ENCODE results near the gene AOPEP.

The AOPEP gene

DNA sequence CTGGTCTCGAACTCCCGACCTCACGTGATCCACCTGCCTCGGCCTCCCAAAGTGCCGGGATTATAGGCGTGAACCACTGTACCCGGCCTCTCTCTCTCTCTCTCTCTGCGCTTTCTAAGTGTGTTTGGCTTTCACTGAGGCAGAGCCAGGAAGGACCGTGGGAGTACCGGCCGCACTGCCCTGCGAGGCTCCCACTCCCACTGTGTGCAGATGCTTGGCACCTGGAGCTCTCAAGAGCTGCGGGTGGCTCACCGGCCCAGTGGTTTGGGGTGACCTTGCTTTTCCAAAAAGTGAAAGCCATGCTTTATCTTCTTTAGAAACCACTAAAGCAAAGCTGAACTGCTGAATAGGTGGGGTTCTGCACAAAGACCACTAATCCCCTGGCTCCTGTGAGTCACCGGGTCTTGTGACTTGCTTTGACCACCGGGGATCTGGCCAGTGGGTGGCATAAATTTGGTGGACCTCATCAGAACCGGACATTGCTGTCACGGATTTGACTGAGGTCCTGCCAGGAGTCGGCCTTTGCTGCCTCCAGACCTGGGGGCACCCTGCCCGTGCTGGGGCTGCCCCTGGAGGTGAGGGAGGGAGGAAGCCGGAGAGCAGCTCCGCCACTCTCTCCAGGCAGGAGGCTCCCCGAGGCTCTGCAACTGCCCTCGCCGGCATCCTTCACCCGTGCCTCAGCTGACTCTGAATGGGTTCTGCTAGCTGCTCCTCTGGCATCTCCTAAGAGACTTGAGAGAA lies 362.1 kb downstream of the AOPEP start (continued):
- TF ChIP-seq MEIS1 (CRISPR knock-in tag; IDR thresholded peaks at IDR 0.05; ENCODE audit: borderline replicate concordance), result no peak

DNA sequence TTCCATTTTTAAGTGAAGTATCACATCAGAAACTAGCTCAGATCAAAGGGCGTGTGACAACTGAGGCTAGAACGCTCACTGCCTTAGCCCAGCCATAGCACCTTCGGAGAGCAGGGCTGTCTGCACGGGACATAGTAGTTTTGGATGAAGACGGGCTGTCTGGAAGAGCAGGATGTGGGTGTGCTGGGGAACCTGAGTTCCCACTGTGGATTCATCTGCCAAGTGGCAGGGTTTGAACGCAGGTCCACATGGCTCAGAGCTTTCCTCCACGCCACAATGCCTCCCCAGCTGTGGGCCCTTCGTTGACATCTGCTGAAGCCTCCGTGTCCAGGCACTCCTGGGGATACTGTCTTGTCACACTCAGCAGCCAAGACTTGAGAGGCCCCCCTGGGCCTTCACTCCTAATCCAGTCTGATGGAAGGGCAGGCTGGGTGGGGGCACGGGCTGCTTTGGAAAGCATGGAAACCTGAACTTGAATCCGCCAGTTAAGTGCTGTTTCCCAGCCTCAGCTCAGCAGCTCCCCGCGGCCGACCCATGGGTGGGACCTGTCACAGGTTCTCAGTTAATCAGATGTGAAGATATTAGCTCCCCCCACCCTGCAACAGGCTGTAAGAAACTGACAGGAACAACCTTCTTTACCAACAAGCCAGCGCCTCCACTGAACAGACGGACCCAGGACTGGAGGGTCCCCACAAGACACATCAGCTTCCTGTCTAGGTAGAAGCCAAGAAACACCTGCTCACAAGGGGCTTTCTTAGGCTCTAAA lies 362.9 kb downstream of the AOPEP start:
- TF ChIP-seq ZNF768 (tag by site-specific recombination; IDR thresholded peaks at IDR 0.05) (no peak), ZNF549 (tag by site-specific recombination; IDR thresholded peaks at IDR 0.05) (no peak), ZNF777 (tag by site-specific recombination; IDR thresholded peaks at IDR 0.05; ENCODE audit: borderline replicate concordance) (no peak), ZNF433 (tag by site-specific recombination; IDR thresholded peaks at IDR 0.05; ENCODE audit: low read depth) (no peak), ZNF837 (tag by site-specific recombination; IDR thresholded peaks at IDR 0.05) (no peak), ZNF48 (tag by site-specific recombination; IDR thresholded peaks at IDR 0.05) (no peak), ZEB2 (tag by site-specific recombination; IDR thresholded peaks at IDR 0.05) (no peak), ZNF266 (tag by site-specific recombination; IDR thresholded peaks at IDR 0.05; ENCODE audit: low read depth) (no peak)
- TF ChIP-seq, protein P1, sequence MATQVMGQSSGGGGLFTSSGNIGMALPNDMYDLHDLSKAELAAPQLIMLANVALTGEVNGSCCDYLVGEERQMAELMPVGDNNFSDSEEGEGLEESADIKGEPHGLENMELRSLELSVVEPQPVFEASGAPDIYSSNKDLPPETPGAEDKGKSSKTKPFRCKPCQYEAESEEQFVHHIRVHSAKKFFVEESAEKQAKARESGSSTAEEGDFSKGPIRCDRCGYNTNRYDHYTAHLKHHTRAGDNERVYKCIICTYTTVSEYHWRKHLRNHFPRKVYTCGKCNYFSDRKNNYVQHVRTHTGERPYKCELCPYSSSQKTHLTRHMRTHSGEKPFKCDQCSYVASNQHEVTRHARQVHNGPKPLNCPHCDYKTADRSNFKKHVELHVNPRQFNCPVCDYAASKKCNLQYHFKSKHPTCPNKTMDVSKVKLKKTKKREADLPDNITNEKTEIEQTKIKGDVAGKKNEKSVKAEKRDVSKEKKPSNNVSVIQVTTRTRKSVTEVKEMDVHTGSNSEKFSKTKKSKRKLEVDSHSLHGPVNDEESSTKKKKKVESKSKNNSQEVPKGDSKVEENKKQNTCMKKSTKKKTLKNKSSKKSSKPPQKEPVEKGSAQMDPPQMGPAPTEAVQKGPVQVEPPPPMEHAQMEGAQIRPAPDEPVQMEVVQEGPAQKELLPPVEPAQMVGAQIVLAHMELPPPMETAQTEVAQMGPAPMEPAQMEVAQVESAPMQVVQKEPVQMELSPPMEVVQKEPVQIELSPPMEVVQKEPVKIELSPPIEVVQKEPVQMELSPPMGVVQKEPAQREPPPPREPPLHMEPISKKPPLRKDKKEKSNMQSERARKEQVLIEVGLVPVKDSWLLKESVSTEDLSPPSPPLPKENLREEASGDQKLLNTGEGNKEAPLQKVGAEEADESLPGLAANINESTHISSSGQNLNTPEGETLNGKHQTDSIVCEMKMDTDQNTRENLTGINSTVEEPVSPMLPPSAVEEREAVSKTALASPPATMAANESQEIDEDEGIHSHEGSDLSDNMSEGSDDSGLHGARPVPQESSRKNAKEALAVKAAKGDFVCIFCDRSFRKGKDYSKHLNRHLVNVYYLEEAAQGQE (tag by site-specific recombination; IDR thresholded peaks at IDR 0.05), result no peak
- TF ChIP-seq, protein P2, sequence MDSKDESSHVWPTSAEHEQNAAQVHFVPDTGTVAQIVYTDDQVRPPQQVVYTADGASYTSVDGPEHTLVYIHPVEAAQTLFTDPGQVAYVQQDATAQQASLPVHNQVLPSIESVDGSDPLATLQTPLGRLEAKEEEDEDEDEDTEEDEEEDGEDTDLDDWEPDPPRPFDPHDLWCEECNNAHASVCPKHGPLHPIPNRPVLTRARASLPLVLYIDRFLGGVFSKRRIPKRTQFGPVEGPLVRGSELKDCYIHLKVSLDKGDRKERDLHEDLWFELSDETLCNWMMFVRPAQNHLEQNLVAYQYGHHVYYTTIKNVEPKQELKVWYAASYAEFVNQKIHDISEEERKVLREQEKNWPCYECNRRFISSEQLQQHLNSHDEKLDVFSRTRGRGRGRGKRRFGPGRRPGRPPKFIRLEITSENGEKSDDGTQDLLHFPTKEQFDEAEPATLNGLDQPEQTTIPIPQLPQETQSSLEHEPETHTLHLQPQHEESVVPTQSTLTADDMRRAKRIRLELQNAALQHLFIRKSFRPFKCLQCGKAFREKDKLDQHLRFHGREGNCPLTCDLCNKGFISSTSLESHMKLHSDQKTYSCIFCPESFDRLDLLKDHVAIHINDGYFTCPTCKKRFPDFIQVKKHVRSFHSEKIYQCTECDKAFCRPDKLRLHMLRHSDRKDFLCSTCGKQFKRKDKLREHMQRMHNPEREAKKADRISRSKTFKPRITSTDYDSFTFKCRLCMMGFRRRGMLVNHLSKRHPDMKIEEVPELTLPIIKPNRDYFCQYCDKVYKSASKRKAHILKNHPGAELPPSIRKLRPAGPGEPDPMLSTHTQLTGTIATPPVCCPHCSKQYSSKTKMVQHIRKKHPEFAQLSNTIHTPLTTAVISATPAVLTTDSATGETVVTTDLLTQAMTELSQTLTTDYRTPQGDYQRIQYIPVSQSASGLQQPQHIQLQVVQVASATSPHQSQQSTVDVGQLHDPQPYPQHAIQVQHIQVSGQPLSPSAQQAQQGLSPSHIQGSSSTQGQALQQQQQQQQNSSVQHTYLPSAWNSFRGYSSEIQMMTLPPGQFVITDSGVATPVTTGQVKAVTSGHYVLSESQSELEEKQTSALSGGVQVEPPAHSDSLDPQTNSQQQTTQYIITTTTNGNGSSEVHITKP (tag by site-specific recombination; IDR thresholded peaks at IDR 0.05), result no peak

DNA sequence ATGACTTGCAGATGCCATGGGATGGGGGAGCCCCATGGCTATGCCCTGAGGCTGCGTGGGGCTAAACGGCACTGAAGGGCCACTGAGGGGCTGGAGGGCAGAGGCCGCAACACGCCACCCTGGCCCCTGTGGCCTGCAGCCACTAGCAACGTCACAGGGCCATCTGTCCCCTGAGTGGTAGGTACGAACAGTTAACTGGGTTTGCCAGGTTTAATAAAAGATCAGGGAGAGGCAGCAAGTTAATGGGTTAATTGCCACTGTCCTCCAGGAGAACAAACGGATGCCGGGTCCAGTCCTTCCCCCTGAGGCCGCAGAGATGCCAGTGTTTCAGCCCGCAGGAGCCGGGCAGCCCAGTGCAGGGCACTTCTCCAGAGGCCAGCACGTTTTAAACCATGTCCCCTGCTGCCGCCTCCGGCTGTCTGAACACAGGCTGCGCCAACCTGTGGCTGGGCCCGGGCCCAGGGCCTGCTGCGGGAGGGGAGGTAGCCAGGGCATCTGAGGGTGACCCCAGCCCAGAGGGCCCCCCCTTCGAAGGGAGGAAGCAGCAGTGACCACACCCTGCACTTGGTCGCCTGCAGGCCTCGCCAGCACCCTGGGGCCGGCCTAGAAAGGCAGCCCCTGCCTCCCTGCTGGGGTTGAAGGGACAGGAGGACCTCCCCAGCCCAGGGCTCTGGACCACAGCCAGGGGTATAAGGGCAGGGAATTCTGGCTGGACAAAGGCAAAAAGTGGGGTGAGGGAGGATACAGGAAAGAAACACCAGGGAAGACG lies 363.7 kb downstream of the AOPEP start:
- POLR2A ChIA-PET, result no interaction called here
- H3K4me3 ChIP-seq (ENCODE audit: low read depth, low read length), result no peak overlapping the region
- no peak overlapping the region for H3K27ac ChIP-seq (ENCODE audit: extremely low read depth, low read depth, low read length)
- CTCF ChIA-PET, result interaction anchor here (0.9 to 1.7 kb wide), 2 partner anchors 38 to 41 kb away, joined by 3 to 5 read pairs; no protein-coding TSS in a partner anchor
- H3K4me1 ChIP-seq (ENCODE audit: control insufficient read depth, insufficient read depth, low read length), result no peaks in the 10 kb centered on the region
- TF ChIP-seq ZNF571 (tag by site-specific recombination; IDR thresholded peaks at IDR 0.05), result no peak
- peak; percentile 59 for TF ChIP-seq ZIC2 (tag by site-specific recombination; IDR thresholded peaks at IDR 0.05)
- no peak for TF ChIP-seq KLF7 (tag by site-specific recombination; IDR thresholded peaks at IDR 0.05; ENCODE audit: borderline replicate concordance)
- TF ChIP-seq ZNF391 (tag by site-specific recombination; IDR thresholded peaks at IDR 0.05; ENCODE audit: borderline replicate concordance, low read depth), result no peak
- H3K36me3 ChIP-seq (ENCODE audit: control insufficient read depth in 2 of 2, insufficient read depth in 1 of 2, low read length in 2 of 2), result peaks cover 0 to 15% of the 10 kb centered on the region in 2 experiments; a peak in 1 of 3 replicates
- H3K9me3 ChIP-seq (ENCODE audit: control insufficient read depth, insufficient read depth, low read depth, low read length), result no peaks in the 10 kb centered on the region

More for the DNA sequence above, 362.9 kb downstream of the AOPEP start:
- H3K36me3 ChIP-seq (ENCODE audit: control insufficient read depth in 2 of 2, insufficient read depth in 1 of 2, low read length in 2 of 2), result peaks cover 0 to 21% of the 10 kb centered on the region in 2 experiments; a peak in 1 of 3 replicates
- H3K9me3 ChIP-seq (ENCODE audit: control insufficient read depth, insufficient read depth, low read depth, low read length), result no peaks in the 10 kb centered on the region
- H3K4me1 ChIP-seq (ENCODE audit: control insufficient read depth, insufficient read depth, low read length), result no peaks in the 10 kb centered on the region
- H3K27ac ChIP-seq (ENCODE audit: extremely low read depth, low read depth, low read length), result no peak overlapping the region
- H3K4me3 ChIP-seq (ENCODE audit: low read depth, low read length), result no peak overlapping the region
- CTCF ChIA-PET, result interaction anchor here (0.7 to 1.8 kb wide), 5 partner anchors 24 to 306 kb away, joined by 3 to 6 read pairs (median 5); no protein-coding TSS in a partner anchor
- POLR2A ChIA-PET, result no interaction called here

All from HEK293 (cell line).